Activated T-cell treated with anti-CD3 and anti-CD28 coated beads, Interleukin-2, amount 50 U/mL, for 24 hours (primary cell): ENCODE results near the gene STX17.

Experiments
- DNase-seq: peaks from one replicate; pipeline ENCODE4 v3.0.0-alpha.2; 2020
- H3K27ac Mint-ChIP-seq: 2 replicates; pipeline ENCODE4 v1.8.0; 2020; ENCODE audit warnings: mild to moderate bottlenecking, mixed read lengths
- H3K27me3 Mint-ChIP-seq: 2 replicates; pipeline ENCODE4 v1.8.0; 2020; ENCODE audit warnings: mixed read lengths
- H3K36me3 Mint-ChIP-seq: 2 replicates; pipeline ENCODE4 v1.8.0; 2020; ENCODE audit warnings: low read depth, mixed read lengths
- H3K4me1 Mint-ChIP-seq: 2 replicates; pipeline ENCODE4 v1.8.0; 2020; ENCODE audit warnings: low read depth, mixed read lengths
- H3K4me3 Mint-ChIP-seq: 2 replicates; pipeline ENCODE4 v1.8.0; 2020; ENCODE audit warnings: mild to moderate bottlenecking, moderate library complexity, mixed read lengths
- H3K9me3 Mint-ChIP-seq: 2 replicates; pipeline ENCODE4 v1.8.0; 2020; ENCODE audit warnings: mixed read lengths

The STX17 gene

DNA sequence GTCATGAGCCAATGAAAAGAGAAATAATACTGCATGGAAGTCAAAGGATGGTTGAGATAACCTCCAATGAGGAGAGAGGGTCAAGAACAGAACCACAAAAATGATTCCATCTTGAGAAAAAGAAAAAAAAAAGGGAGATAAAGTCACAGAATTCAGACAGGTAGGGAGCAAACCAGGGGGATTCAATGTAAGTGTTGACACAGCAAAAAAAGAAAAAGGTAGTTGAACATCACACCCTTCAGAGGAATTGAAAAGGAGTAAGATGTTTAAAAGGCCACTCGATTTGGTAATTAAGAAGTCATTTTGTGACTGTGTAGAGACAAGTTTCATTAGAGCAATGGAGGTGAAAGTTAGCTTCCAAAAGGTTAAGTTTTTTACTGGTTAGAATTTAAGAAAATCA is 113.1 kb downstream of the STX17 start:
- no peaks in the 10 kb centered on the region for H3K9me3 Mint-ChIP-seq
- H3K27ac Mint-ChIP-seq = no peak overlapping the region
- no peaks in the 10 kb centered on the region for H3K27me3 Mint-ChIP-seq
- DNase-seq = no peak
- peaks cover 74% of the 10 kb centered on the region for H3K36me3 Mint-ChIP-seq
- H3K4me3 Mint-ChIP-seq = no peak overlapping the region
- no peaks in the 10 kb centered on the region for H3K4me1 Mint-ChIP-seq
